SJSA1 (cell line): ENCODE data around the gene TSPAN31. TPM values are rescaled to one million over a fixed set of nuclear protein-coding genes. Genes with fewer than 3 reads are reported as not detected.
"Not testable (repeated sequence)": the region's sequence is repeated elsewhere in the genome, so short reads cannot be mapped to it uniquely, and the experiment has no call there.

ENCODE experiments used
- DNase-seq, 2 experiments: peaks; one replicate each; pipeline ENCODE4 v3.0.0-alpha.2; 2015 to 2020; ENCODE audit warnings: low spot score in 2 of 2, low read depth in 1 of 2
- H3K27ac ChIP-seq: fragments of 250-450 bp; sonication (Bioruptor Pico); 2 replicates; pipeline ENCODE4 v1.5.1; 2020; ENCODE audit warnings: mild to moderate bottlenecking, moderate library complexity
- H3K27me3 ChIP-seq: fragments of 250-450 bp; sonication (Bioruptor Pico); replicated peaks from 2 replicates; pipeline ENCODE4 v1.5.1; 2020; ENCODE audit warnings: mild to moderate bottlenecking, moderate library complexity
- H3K36me3 ChIP-seq: fragments of 250-450 bp; sonication (Bioruptor Pico); 2 replicates; pipeline ENCODE4 v1.5.1; 2020; ENCODE audit warnings: mild to moderate bottlenecking
- H3K4me1 ChIP-seq: fragments of 250-450 bp; sonication (Bioruptor Pico); replicated peaks from 2 replicates; pipeline ENCODE4 v1.6.1; 2021; ENCODE audit warnings: mild to moderate bottlenecking
- H3K4me3 ChIP-seq: fragments of 250-450 bp; sonication (Bioruptor Pico); 2 replicates; pipeline ENCODE4 v1.5.1; 2020; ENCODE audit warnings: mild to moderate bottlenecking
- H3K9me3 ChIP-seq: fragments of 250-450 bp; sonication (Bioruptor Pico); replicated peaks from 2 replicates; pipeline ENCODE4 v1.5.1; 2020; ENCODE audit warnings: mild to moderate bottlenecking
- total RNA-seq: library from RNA; depleted of rRNA; stranded (reverse); fragments of >200 nt; shearing (Covaris generic); gene quantifications from 2 replicates; pipeline ENCODE4 v1.2.3, GENCODE V29; 2014

Gene TSPAN31
- total RNA-seq, 1 experiment from 2014 or later, result 571 TPM

DNA sequence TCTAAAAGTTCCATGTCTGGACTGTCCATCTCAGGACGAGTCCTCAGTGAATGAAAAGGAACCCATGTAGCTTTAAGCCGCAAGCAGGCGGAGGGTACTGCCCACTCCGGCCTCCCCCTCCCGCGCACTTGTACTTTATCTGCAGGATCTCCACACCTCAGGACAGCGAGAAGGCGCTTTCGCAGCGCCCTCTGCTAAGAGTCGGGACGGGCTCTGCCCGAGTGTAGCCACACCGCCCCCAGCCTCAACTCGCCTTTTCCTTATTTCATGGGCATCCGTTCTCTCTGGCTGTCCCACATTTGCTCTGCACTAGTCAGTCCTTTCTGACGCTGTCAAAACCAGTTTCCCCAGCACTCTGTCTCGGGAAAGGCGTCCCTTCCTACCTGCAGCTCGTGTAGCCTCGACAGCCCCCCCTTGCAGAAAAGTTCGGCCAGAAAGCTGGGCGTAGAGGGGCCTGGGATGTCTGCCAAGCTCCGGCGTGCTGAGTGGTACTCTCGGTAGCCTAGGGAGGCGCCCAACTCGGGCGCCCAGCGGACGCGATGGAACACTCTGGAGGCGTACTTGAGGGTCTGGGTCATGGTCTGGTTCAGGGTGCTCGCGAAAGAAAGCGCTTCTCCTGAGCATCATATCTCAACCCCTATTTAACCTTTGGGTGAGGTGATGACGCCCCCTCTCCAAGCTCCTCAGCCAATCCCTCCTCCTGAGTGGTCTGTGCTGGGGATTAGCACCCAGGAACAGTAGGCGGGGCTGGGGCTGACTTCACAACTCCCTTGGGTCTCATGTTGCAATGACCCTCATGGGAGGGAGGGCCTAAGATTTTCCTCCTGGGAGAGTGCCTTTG lies 21.8 kb downstream of the TSPAN31 start, which contains the start of gene CYP27B1:
Gene CYP27B1, minus strand, starts transcription at position 615 of the 841 bp plus-strand sequence. Its CDS starts 37 bp downstream, at position 578.
- peaks cover 41% of the 10 kb centered on the region for H3K4me1 ChIP-seq
- no peak within 1 kb of the TSS for H3K4me3 ChIP-seq
- no peak for DNase-seq
- H3K9me3 ChIP-seq, result peaks cover 25% of the 10 kb centered on the region
- peaks cover 51% of the 10 kb centered on the region for H3K27me3 ChIP-seq
- H3K36me3 ChIP-seq, result peaks cover 63% of the 10 kb centered on the region
- H3K27ac ChIP-seq, result no peak within 1 kb of the TSS

DNA sequence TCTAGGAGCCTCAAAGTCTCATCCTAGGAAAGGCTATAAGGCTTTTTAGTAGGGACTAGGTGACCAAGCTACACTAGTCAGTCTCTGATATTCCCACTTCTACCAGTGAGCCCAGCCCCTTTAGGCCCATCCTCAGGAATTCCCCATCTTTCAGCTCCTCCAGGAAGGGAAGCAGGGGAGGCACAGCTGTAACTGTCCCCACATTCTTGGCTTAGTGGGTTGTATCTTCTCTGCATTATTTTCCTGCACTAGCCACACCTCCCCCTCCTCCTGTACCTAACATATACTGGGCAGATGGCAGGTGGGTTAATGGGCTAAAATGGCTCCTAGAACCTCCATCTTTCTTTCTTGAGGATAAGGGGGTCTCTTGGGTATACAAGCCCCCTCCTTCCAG lies 22.5 kb downstream of the TSPAN31 start:
- H3K27me3 ChIP-seq, result peaks cover 51% of the 10 kb centered on the region
- H3K36me3 ChIP-seq, result peaks cover 63% of the 10 kb centered on the region
- H3K4me3 ChIP-seq, result no peak overlapping the region
- DNase-seq, result peak in 1 of 2 experiments; percentile 85
- peaks cover 43% of the 10 kb centered on the region for H3K4me1 ChIP-seq
- no peak overlapping the region for H3K27ac ChIP-seq
- peaks cover 25% of the 10 kb centered on the region for H3K9me3 ChIP-seq

DNA sequence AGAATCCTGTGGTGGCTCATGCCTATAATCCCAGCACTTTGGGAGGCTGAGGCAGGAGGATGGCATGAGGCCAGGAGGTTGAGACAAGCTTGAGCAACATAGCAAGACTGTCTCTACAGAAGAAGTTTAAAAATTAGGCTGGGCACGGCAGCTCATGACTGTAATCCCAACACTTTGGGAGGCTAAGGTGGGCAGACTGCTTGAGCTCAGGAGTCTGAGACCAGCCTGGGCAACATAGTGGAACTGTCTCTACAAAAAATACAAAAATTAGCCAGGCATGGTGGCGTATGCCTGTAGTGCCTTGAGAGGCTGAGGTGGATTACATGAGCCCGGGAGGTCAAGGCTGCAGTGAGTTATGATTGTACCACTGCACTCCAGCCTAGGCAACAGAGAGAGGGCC lies 23.0 kb downstream of the TSPAN31 start:
- DNase-seq, result no peak
- H3K36me3 ChIP-seq, result peaks cover 68% of the 10 kb centered on the region
- H3K27ac ChIP-seq, result no peak overlapping the region
- no peak overlapping the region for H3K4me3 ChIP-seq
- H3K9me3 ChIP-seq, result peaks cover 25% of the 10 kb centered on the region
- H3K4me1 ChIP-seq, result peaks cover 48% of the 10 kb centered on the region
- peaks cover 48% of the 10 kb centered on the region for H3K27me3 ChIP-seq

DNA sequence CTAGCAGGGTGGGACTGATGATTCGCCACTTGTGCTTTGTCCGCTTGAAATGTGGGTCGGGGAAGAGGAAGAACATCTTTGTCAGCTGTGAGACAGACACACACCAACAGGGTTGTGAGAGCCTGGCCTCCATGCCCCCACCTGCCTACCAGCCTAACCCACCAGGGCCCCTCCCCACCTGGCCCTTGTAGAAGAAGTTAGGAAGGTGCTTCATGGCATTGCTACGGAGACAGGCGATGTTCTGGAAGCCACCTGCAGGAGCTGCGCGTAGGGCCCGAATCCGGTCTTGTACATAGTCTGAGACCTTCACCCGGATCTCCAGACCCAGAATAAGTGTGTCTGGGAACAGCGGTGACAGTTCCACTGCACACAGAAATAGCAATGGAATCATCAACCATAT lies 24.8 kb downstream of the TSPAN31 start:
- peaks cover 80% of the 10 kb centered on the region for H3K36me3 ChIP-seq
- H3K27me3 ChIP-seq, result peaks cover 31% of the 10 kb centered on the region
- no peak overlapping the region for H3K27ac ChIP-seq
- DNase-seq, result no peak
- H3K9me3 ChIP-seq, result peaks cover 21% of the 10 kb centered on the region
- peaks cover 52% of the 10 kb centered on the region for H3K4me1 ChIP-seq
- no peak overlapping the region for H3K4me3 ChIP-seq

DNA sequence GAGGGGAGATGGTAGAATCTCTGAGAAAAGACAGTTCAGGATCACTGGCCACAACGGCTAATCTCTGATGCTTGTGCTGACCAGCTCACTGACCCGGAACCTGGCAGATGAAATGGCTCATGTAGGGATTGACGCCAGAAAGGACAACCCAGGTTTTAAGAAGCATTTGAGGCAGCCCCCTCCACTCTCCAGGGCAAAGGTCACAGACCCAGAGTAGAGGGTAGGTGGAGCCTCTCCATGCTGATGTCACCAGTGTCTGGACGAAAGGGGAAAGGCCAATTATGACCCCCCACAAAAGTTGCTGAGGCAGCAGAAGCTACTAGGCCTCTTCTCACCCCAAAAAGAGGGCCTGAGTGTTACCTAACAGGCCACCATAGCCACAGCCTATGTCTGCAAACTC lies 25.9 kb downstream of the TSPAN31 start:
- H3K27ac ChIP-seq, result peak overlapping the region; percentile 83; the same call in 1 of the 2 replicates
- H3K36me3 ChIP-seq, result peaks cover 75% of the 10 kb centered on the region
- no peak for DNase-seq
- H3K27me3 ChIP-seq, result peaks cover 19% of the 10 kb centered on the region
- H3K4me1 ChIP-seq, result peaks cover 41% of the 10 kb centered on the region
- peak overlapping the region; percentile 57 for H3K4me3 ChIP-seq
- peaks cover 10% of the 10 kb centered on the region for H3K9me3 ChIP-seq

DNA sequence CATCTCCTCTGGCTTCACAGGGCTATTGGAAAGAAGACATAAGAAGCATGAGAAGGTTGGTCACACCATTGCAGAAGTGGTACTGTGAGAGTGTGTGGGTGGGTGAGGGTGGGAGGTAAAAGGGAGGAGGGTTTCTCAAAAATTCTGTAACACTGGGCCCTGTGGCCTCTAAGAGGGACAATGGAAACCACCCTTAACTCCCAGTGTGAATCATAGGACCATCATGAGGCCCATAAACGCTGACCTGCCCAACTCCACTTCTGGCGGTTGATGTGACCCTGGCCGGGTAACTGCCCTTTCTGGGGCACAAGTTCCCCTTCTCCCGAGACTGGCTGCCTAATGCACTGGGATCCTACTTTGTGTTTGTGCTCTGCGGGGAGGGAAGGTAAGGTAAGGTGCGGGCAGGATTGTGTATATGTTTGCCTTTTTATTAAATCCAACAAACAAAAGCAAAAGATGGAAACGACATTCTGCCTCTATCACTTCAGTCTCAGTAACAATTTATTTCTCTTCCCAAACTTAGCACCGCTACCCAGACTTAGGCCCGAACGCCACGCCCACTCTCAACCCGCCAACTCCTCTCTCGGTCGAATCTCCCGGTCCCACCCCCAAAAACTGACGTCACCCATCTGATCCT lies 26.5 kb downstream of the TSPAN31 start:
- no peak for DNase-seq
- H3K27ac ChIP-seq, result peak overlapping the region; percentile 83
- peaks cover 4% of the 10 kb centered on the region for H3K9me3 ChIP-seq
- peaks cover 13% of the 10 kb centered on the region for H3K27me3 ChIP-seq
- H3K36me3 ChIP-seq, result peaks cover 75% of the 10 kb centered on the region
- peak overlapping the region; percentile 57 for H3K4me3 ChIP-seq
- peaks cover 35% of the 10 kb centered on the region for H3K4me1 ChIP-seq

DNA sequence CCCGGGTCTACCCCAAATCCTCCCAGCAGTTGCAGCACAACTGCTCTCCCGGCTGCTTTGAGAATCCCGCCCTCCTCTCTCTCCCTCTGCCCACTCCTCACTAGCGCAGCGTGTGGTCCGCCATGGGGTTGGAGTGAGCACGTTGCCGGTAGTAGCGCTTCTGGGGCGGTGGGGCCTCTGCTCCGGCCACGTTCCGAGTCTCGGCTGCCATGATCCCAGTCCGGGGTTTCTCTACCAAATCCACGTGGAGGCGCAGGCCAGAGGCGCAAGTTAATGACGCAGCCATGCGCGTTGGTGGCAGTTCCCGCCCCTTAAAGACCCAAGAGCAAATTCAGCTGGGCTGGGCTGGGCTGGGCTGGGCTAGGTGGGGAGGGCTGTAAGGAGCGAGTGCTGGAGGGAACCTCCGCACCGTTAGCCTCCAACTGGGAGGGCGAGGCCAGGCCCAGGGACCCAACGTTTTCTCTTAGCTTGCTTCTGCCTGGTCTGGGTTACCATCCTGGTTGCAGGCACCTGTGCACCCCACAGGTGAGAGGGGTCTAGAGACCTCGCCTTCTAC lies 27.1 kb downstream of the TSPAN31 start, which contains the start of gene METTL1:
Gene METTL1, minus strand, starts transcription at position 233 of the 556 bp plus-strand sequence. Its CDS starts 22 bp downstream, at position 211.
- Histone ChIP-seq H3K27me3 (peaks cover 7% of the 10 kb centered on the region), H3K4me1 (peaks cover 29% of the 10 kb centered on the region), H3K27ac (peak within 1 kb of the TSS; percentile 83), H3K36me3 (peaks cover 73% of the 10 kb centered on the region), H3K4me3 (peak within 1 kb of the TSS; percentile 57), H3K9me3 (no peaks in the 10 kb centered on the region)
- peak in 1 of 2 experiments; percentile 100 for DNase-seq

DNA sequence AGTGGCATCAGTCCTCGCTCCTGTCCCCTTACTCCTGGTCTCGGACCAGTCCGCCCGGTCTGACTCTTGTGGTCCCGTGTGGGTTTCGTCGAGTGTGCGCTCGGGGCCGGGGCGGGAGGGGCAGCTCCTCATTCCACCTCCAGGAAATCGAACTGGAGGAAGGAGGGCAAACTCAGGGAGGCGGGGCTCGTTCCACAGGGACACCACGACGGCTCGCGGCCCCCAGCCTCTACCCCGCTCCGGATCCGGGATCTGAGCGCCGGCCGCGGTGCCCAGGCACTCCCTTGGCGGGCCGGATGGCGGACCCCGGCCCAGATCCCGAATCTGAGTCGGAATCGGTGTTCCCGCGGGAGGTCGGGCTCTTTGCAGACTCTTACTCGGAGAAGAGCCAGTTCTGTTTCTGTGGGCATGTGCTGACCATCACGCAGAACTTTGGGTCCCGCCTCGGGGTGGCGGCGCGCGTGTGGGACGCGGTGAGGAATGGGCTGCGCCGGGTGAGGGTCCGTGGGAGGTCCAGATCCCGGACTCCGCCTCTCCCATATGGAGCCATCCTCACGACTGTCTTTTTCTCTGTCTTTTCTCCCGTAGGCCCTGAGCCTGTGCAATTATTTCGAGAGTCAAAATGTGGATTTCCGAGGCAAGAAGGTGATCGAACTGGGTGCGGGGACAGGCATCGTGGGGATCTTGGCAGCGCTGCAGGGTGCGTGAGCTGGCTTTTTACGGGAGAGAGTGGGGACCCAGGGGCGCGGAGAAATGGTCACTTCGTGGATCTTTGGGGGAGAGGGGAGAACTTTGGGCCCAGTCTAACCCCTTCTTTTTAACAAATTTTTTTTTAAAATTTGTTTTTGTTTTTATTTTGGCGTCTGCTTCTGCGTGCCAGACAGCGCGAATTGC lies 27.8 kb downstream of the TSPAN31 start, which contains the start of gene EEF1AKMT3:
Gene EEF1AKMT3, plus strand, starts transcription at position 186 of the 894 bp plus-strand sequence. Its CDS starts 111 bp downstream, at position 297.
- no peak for DNase-seq
- peaks cover 74% of the 10 kb centered on the region for H3K36me3 ChIP-seq
- H3K27ac ChIP-seq, result peak within 1 kb of the TSS; percentile 83
- H3K9me3 ChIP-seq, result no peaks in the 10 kb centered on the region
- peaks cover 25% of the 10 kb centered on the region for H3K4me1 ChIP-seq
- no peaks in the 10 kb centered on the region for H3K27me3 ChIP-seq
- peak within 1 kb of the TSS; percentile 57 for H3K4me3 ChIP-seq

DNA sequence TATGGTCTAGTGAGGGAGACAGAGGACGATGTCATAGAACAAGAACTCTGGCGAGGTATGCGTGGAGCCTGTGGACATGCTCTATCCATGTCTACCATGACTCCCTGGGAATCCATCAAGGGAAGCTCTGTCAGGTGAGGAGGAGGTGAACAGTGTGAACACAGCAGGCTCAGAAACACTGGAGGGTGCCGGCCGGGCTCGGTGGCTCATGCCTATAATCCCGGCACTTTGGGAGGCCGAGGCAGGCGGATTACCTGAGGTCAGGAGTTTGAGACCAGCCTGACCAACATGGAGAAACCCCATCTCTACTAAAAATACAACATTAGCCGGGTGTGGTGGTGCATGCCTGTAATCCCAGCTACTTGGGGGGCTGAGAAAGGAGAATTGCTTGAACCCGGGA lies 29.8 kb downstream of the TSPAN31 start:
- not testable (repeated sequence) for H3K27me3 ChIP-seq, DNase-seq, H3K27ac ChIP-seq, H3K4me3 ChIP-seq, H3K9me3 ChIP-seq
- Histone ChIP-seq H3K4me1 (peaks cover 25% of the 10 kb centered on the region), H3K36me3 (peaks cover 60% of the 10 kb centered on the region)

DNA sequence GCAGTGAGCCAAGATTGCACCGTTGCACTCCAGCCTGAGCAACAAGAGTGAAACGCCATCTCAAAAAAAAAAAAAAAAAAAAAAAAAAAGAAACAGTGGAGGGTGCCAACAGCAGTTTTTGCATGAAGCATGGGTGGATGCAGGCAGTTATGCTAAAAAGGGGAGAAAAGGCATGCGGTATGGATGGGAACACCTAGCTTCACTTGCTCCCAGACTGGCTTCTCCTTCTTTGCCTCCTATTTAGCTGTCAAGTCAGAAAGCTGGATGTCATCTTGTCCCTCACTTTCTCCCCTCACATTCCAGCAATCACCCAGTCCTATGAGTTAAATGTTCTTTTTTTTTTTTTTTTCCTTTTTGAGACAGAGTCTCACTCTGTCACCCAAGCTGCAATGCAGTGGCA lies 30.2 kb downstream of the TSPAN31 start:
- H3K27me3 ChIP-seq, result no peaks in the 10 kb centered on the region
- H3K9me3 ChIP-seq, result no peaks in the 10 kb centered on the region
- H3K27ac ChIP-seq, result no peak overlapping the region
- H3K36me3 ChIP-seq, result peaks cover 60% of the 10 kb centered on the region
- DNase-seq, result peak; percentile 65 to 80
- peaks cover 25% of the 10 kb centered on the region for H3K4me1 ChIP-seq
- H3K4me3 ChIP-seq, result no peak overlapping the region

DNA sequence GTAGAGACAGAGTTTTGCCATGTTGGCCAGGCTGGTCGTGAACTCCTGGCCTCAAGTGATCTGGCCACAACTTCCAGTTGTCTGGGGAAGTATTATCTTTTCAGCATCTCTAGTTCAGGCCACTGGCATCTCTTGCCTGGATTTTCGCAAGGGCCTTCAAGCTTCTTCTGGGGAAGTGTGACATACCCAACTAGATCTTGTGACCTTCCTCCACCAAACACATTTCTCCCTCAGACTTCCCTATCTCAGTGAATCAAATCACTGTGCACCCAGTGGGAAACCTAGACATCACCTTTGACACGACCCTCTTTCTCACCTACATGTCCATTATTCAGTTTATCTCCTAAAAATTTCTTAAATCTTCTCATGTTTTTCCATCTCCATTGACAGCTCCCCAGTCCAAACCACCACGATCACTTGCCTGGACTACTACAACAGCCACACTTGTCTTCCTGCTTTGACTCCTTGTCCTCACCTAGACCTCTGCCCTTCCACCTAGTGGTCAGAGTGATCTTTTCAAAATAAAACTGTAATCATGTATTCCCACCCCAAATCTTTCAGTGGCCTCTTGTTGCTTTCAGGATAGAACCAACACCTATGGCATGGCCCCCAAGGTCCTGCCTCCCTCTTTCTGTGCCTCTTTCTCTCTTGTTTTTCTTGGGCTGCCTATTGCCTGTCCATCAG lies 30.9 kb downstream of the TSPAN31 start:
- H3K4me3 ChIP-seq, result no peak overlapping the region
- H3K4me1 ChIP-seq, result peaks cover 24% of the 10 kb centered on the region
- H3K27me3 ChIP-seq, result no peaks in the 10 kb centered on the region
- H3K9me3 ChIP-seq, result no peaks in the 10 kb centered on the region
- peak; percentile 71 to 79 for DNase-seq
- H3K36me3 ChIP-seq, result peaks cover 60% of the 10 kb centered on the region
- no peak overlapping the region for H3K27ac ChIP-seq

DNA sequence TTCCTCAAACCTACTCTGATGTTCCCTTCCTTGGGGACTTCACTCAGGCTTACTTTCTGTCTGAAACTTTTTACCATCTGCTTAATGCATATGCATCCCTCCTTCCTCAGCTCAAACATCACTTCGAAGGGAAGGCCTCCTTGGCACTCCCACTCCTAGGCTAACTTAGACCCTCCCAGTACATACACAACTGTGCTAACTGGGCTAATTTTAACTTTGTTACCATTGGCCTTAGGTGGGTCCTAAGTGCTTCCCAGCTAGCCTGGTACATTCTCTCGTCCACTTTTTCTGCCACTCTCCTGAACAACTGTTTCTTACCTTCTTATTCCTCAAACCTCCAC lies 31.4 kb downstream of the TSPAN31 start:
- Histone ChIP-seq H3K27me3 (no peaks in the 10 kb centered on the region), H3K9me3 (no peaks in the 10 kb centered on the region), H3K4me1 (peaks cover 19% of the 10 kb centered on the region), H3K27ac (no peak overlapping the region), H3K36me3 (peaks cover 57% of the 10 kb centered on the region), H3K4me3 (no peak overlapping the region)
- DNase-seq, result peak; percentile 71 to 79
